Upper lobe of left lung (tissue), 4 donors: ENCODE data around the gene NBAS.

Source experiments
- CTCF ChIP-seq, 6 experiments: fragments of 450-650 bp in 4 of 6; fragments of 200-600 bp in 2 of 6; sonication (generic) in 2 of 6; IDR thresholded peaks; one replicate each; pipeline ENCODE4 v1.5.1; 2016 to 2019; ENCODE audit warnings: antibody characterized with exemption in 6 of 6
- POLR2A ChIP-seq, 4 donors: fragments of 450-650 bp; IDR thresholded peaks; one replicate each; pipeline ENCODE4 v1.5.1; 2016 to 2017; ENCODE audit warnings: antibody characterized with exemption in 4 of 4, mild to moderate bottlenecking in 2 of 4
- POLR2AphosphoS5 ChIP-seq, 2 donors: sonication (generic); formaldehyde crosslinking; IDR thresholded peaks; one replicate each; pipeline ENCODE4 v1.5.1; 2017; ENCODE audit warnings: antibody characterized with exemption in 2 of 2

DNA sequence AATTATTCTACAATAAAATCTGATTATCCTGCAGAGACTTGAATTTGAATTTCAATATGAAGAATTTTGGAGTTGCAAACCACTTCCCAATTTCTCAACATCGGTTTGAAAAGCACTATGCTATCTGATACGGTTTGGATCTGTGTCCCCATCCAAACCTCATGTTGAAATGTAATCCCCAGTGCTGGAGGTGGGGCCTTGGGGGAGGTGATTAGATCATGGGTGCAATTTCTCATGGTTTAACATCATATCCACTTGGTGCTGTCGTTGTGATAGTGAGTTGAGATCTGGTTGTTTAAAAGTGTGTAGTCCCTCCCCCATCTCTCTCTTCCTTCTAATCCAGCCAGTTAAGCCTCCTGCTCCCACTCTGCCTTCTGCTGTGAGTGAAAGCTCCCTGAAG, 205.7 kb downstream of the NBAS start:
- TF ChIP-seq CTCF (IDR thresholded peaks at IDR 0.05): no peak
- TF ChIP-seq POLR2AphosphoS5 (IDR thresholded peaks at IDR 0.05): no peak
- no peak for TF ChIP-seq POLR2A (IDR thresholded peaks at IDR 0.05)
